HT-29 (cell line): Measurements from ENCODE around the gene SLC25A48. TPM values are rescaled to one million over a fixed set of nuclear protein-coding genes. Genes with fewer than 3 reads are reported as not detected.

ENCODE experiments used
- DNase-seq: peaks from one replicate; pipeline ENCODE4 v3.0.0-alpha.2; 2015; ENCODE audit warnings: low spot score
- total RNA-seq: library from RNA; depleted of rRNA; stranded (reverse); fragments of >200 nt; shearing (Covaris generic); gene quantifications from 2 replicates; pipeline ENCODE4 v1.2.3, GENCODE V29; 2014; rRNA removed

The SLC25A48 gene, protein sequence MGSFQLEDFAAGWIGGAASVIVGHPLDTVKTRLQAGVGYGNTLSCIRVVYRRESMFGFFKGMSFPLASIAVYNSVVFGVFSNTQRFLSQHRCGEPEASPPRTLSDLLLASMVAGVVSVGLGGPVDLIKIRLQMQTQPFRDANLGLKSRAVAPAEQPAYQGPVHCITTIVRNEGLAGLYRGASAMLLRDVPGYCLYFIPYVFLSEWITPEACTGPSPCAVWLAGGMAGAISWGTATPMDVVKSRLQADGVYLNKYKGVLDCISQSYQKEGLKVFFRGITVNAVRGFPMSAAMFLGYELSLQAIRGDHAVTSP
- total RNA-seq: not detected in 2 replicates

- peak; percentile 62 for DNase-seq
These were observed at the start of gene SLC25A48 for GRCh38 chr5:135834639-135835529. Gene SLC25A48 (plus strand): TSS chr5:135834663. CDS start chr5:135834848, 185 bp downstream.

GRCh38 chr5:135800656-135801055 is 33.8 kb upstream of the SLC25A48 start:
- no peak for DNase-seq

DNA sequence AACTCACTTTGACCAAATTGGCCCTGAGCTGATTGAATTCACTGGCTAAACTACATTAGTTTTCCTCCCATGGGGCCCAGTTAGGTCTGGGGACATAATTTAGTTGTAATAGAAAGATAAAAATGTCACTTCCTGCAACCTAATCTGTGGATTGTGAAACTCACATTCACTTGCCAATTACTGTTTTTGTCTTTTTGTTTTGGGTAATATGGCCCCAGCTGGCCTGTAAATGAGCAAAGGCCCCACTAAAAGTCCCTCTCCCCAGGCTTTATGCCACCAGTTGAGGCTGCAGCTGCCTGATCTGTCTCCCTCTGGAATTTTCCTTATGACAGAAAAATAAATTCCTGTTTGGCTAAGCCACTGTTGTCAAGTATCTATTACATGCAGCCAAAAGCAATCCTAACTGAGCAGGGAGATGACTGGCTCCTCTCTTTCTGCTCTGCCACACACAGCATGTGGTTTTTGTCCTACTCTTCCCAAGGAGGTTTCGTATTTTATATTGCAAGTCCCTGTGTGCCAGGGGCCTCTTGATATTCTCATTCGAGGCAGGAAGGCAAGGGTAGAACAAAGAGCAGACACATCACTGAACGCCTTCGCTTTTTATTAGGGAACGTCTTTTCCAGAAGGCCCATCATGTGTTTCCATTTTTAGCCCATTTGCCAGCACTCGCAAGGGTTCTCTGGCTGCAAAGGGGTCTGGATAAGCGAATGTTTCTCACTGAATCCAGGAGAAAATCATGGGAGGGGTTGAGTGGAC is 24.1 kb upstream of the SLC25A48 start:
- no peak for DNase-seq

GRCh38 chr5:135811007-135811406 is 23.5 kb upstream of the SLC25A48 start:
- no peak for DNase-seq

DNA sequence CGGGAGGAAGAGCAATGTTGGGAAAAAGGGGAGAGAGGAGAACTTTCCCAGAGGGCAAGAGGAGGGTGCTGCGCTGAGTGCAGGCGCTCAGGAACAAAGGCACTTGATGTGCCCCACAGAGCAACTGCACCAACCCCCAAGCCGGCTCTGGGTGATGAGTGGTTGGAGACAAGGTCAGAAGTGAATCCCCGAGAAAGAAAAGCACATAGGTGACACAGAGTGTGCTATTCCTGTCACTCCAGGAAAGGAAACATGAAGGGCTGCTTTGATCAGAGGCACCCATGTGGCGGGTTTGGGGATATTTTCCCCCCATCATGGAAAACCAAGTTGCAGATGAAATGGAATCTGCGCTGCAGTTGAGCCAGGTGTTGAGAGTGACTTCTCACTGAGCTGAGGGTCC is 20.7 kb upstream of the SLC25A48 start:
- no peak for DNase-seq

DNA sequence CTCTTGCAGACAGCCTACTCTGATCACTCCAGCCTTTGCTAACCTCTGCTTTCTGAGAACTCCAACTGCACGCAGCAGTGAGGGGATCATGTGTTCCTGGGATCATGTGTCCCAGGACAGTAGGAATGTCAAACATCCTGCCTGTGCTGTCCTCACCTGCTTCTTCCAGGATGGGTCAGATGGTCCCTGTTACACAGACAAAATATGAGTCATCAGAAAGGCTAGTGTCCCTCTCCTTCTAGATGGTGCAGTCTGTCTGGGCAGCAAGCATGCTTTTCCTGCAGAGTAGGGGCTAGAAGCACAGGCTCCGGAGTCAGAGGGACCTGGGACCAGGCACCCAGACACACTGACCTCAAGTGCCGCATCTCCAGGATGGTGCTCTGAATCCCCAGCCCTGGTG is 20.1 kb upstream of the SLC25A48 start:
- DNase-seq: no peak

GRCh38 chr5:135814812-135815211 is 19.7 kb upstream of the SLC25A48 start:
- no peak for DNase-seq

GRCh38 chr5:135821061-135821801 is 13.2 kb upstream of the SLC25A48 start:
- no peak for DNase-seq

- DNase-seq: no peak
These were observed 12.7 kb upstream of the SLC25A48 start for GRCh38 chr5:135821802-135822201.

GRCh38 chr5:135822286-135822685 is 12.2 kb upstream of the SLC25A48 start:
- no peak for DNase-seq

- DNase-seq: no peak
These were observed 11.5 kb upstream of the SLC25A48 start for GRCh38 chr5:135822959-135823358.

- DNase-seq: no peak
These were observed 10.6 kb upstream of the SLC25A48 start for GRCh38 chr5:135823881-135824280.

- DNase-seq: no peak
These were observed 9.9 kb upstream of the SLC25A48 start for GRCh38 chr5:135824541-135825041.

GRCh38 chr5:135825373-135826220 is 8.9 kb upstream of the SLC25A48 start:
- no peak for DNase-seq

DNA sequence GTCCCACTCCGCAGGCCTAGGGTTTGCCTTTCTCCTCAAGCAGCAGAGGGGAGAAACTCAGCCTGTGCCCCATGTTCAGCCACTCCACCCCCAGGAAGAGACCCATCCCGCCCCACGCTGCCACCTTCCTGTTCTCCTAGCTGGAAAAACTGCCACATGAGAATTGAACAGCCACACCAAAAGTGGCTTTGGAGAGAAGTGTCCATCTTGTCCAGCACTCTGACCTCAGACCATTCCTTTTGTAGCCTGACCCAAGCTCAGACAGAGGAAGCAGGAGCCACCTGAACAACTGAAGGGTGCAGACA is 8.3 kb upstream of the SLC25A48 start:
- no peak for DNase-seq

DNA sequence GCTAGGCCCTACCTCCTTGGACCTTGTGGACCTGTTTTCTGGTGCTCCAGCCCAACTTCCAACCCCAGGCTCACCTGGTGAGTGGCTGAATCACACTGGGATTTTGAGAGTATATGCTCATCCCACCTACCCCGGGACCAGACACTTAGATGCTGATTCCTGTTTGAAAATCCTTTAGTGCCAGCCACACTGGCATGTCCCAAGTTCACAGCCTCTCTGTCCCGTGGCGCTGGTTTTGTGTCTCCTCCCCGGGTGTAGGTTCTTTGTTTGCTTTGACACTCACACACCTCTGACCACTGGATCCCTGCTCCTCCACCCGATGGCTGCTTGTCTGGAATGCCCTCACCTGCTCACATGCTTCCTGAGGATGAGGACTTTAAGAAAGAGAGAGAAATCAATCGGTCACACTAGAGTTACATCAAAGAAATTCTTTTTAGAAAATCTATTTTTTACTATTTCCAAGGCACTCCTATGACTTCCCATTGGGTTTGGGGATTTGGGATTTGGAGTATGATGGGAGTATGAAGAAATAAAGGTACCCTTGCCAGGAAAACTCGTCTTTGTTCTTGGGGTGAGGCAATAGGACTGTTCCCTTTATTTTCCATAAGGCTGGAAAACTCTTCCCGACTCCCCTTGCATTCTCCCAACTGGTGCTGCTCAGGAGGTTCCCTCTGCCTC is 7.3 kb upstream of the SLC25A48 start:
- DNase-seq: no peak

DNA sequence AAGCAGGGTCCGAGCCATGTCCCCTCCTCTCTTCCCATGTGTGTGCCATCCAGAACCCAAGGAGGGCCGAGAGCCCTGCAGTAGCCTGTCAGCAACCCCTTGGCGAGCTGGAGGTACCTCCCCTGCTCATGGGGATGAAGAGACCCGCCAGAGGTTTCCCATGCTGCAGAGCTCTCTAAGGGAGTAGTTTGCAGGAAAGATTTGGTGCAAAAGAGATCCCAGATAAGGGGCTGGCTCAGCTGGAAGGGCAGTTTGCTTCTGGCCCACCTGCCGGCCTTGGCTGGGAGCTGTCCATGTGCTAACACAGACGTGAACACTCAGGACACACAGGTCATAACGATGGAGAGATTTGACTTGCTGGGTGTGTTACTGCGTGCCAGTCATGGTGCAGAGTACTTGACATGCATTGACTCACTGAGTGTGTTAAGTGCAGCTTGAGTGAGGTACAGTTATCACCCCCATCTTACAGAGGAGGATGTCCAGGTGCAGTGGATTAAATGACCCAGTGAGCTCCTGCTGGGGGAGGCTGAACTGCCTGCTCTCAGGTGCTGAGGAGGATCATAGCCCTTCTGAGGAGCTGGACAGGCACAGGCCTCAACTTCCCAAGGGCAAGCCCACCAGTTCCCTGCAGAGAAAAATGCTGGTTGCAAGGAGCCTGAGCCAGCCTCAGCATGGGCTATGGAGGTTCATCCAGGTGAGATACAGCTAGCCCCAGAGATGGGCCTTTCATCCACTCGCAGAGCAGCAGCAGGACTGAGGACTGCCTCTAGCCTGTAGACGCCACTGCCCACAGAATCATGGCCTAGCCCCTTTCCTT is 6.3 kb upstream of the SLC25A48 start:
- DNase-seq: no peak

DNA sequence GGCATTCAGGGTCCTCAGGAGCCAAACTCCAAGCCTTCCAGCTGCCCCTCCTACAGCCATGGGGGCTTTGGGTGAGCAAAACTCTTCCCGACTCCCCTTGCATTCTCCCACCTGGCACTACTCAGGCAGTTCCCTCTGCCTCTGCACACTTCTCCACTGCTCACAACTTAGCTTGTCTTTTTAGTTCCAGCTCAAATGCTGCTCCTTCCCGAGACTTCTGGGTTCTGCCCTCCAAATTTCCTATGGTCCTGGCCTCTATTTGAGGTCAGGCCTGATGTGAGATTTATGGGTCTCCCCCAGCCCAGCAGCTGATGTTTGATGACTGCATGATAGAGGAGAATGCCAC is 5.7 kb upstream of the SLC25A48 start:
- DNase-seq: no peak

- no peak for DNase-seq
These were observed 5.3 kb upstream of the SLC25A48 start for GRCh38 chr5:135829179-135829578.
